HG03460 (cell line): Measurements from ENCODE around the gene IVL.

ENCODE experiments used
- ATAC-seq: cut with Tn5 transposase; IDR thresholded peaks from one replicate; pipeline ENCODE4 v1.9.1; 2021; ENCODE audit not compliant: unreplicated experiment

IVL gene

GRCh38 chr1:152888126-152888525, 20.2 kb upstream of the IVL start:
- ATAC-seq: no peak

- ATAC-seq: no peak
Observed at GRCh38 chr1:152899027-152899426, 9.3 kb upstream of the IVL start.

- no peak for ATAC-seq
Observed at GRCh38 chr1:152899883-152900282, 8.5 kb upstream of the IVL start.

GRCh38 chr1:152901631-152902030, 6.7 kb upstream of the IVL start:
- no peak for ATAC-seq

- ATAC-seq: no peak
Observed at GRCh38 chr1:152902636-152903035, 5.7 kb upstream of the IVL start.

- ATAC-seq: no peak
Observed at GRCh38 chr1:152904688-152905440, 3.5 kb upstream of the IVL start.

GRCh38 chr1:152906023-152906565, 2.3 kb upstream of the IVL start:
- ATAC-seq: no peak

GRCh38 chr1:152909206-152909605, 860 bp downstream of the IVL start:
- no peak for ATAC-seq

GRCh38 chr1:152912471-152912870, 4.1 kb downstream of the IVL start:
- no peak for ATAC-seq

GRCh38 chr1:152912900-152913299, 4.6 kb downstream of the IVL start:
- ATAC-seq: no peak

GRCh38 chr1:152917794-152918193, 9.4 kb downstream of the IVL start:
- ATAC-seq: no peak

GRCh38 chr1:152919071-152919470, 10.7 kb downstream of the IVL start:
- ATAC-seq: no peak

- ATAC-seq: no peak
Observed at GRCh38 chr1:152924191-152924590, 15.8 kb downstream of the IVL start.

GRCh38 chr1:152926091-152926490, 17.7 kb downstream of the IVL start:
- ATAC-seq: no peak

GRCh38 chr1:152928671-152929070, 20.3 kb downstream of the IVL start:
- no peak for ATAC-seq

- ATAC-seq: no peak
Observed at GRCh38 chr1:152932170-152932811, 23.9 kb downstream of the IVL start.

- no peak for ATAC-seq
Observed at GRCh38 chr1:152933196-152933595, 24.9 kb downstream of the IVL start.

GRCh38 chr1:152940614-152941013, 32.3 kb downstream of the IVL start:
- no peak for ATAC-seq

- ATAC-seq: no peak
Observed at GRCh38 chr1:152941037-152941711, 32.8 kb downstream of the IVL start.

GRCh38 chr1:152942161-152942560, 33.8 kb downstream of the IVL start:
- no peak for ATAC-seq

GRCh38 chr1:152946248-152946647, 37.9 kb downstream of the IVL start:
- ATAC-seq: no peak
